Activated CD4-positive, alpha-beta T cell treated with anti-CD3 and anti-CD28 coated beads, Interleukin-2, amount 50 U/mL, for 48 hours (primary cell): ENCODE data around the gene DAAM2.
A peak's percentile ranks its signal among the peaks of the same experiment; 100 is the strongest.

Experiments
- DNase-seq, 2 experiments: peaks; one replicate each; pipeline ENCODE4 v3.0.0-alpha.2; 2020

DAAM2 gene

DNA sequence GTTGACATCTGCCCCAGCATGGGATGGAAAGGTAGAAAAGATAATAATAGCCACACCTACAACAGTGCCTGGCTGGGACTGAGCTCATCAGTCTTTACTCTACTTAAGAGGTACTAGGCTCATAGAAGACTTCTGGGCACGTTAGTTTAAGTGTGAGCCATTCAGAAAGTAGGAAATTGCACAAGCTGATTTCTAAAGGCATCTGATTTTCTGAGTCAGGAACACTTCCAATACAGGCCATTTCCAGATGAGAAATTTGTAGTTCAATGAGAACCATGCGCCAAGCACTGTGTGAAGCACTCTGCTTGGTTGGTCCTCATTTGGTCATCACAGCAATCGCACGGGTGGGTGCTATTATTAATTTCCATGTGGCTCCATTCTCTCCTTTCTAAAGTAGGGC lies 99.8 kb downstream of the DAAM2 start:
- no peak for DNase-seq

- peak; percentile 27 to 42 for DNase-seq
Observed at GRCh38 chr6:39892490-39893129, 100.4 kb downstream of the DAAM2 start.

GRCh38 chr6:39893286-39893685 lies 101.1 kb downstream of the DAAM2 start:
- no peak for DNase-seq

GRCh38 chr6:39896701-39897100 lies 104.5 kb downstream of the DAAM2 start:
- no peak for DNase-seq

DNA sequence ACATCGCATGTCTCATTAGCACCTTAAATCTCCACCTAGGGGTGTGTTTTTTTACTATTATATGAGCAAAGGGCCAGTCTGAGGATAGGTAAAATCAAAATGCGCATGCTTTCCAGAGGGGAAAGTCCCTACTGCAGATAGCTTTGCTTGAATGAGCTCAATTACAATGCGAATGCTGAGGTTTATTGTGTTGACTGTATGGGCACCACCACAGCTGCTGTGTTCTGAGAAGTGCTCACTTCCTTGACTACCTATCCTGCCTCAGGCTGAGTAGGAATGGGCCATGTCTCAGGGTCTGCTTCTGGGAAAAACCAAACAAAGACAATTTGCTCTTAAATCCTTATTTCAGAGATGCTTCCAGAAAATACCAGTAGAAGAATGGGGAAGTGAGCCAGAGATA lies 105.5 kb downstream of the DAAM2 start:
- no peak for DNase-seq

GRCh38 chr6:39898625-39899024 lies 106.4 kb downstream of the DAAM2 start:
- no peak for DNase-seq

DNA sequence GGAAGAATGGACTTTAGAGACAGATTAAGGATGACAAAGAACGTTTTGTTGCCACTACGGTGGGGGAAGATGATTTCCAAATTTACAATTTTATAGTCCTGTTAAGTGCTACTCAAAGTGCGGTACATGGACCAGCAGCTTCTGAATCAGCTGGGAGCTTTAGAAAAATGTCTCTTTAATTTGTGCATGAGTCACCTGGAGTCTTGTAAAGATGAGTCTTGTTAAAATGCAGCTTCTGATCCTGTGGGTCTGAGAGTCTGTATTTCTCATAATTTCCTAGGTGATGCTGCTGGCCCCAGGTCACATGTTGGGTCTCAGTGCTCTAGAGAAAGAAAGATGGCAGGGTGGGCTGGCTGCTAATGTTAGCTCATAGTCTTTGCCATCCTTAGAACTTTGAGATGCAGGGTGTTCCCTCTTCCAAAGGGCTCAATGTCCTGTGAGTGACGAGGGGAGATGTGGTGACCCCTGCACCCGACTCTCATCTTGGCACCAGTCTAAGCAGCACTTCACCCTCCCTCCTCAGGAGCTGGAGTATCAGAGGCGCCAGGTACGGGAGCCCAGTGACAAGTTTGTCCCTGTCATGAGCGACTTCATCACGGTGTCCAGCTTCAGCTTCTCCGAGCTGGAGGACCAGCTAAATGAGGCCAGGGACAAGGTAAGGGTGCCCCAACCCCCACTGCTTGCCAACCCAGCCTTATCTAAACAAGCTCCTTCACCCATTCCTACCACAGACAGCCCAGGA lies 107.5 kb downstream of the DAAM2 start:
- no peak for DNase-seq

DNA sequence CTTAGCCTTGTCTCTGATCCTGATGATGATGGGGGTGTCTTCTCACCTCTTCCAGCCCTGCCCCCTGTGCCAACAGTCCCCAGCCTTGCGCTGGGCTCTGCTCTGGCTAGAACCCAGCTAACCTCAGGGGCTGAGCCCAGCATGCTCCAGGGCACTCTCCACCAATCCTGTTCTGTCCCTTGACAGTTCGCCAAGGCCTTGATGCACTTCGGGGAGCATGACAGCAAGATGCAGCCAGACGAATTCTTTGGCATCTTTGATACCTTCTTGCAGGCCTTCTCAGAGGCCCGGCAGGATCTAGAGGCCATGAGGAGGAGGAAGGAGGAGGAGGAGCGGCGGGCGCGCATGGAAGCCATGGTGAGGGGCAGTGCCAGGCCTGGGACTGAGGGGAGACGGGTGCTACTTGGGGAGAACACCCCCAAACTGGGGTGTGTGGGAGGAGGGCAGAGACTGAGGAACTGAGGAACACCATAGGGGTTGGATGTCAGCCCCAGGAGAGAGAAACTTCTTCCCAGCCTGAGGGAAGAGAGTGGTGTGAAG lies 109.0 kb downstream of the DAAM2 start:
- no peak for DNase-seq

- DNase-seq: no peak
Observed at GRCh38 chr6:39901670-39902069, 109.5 kb downstream of the DAAM2 start.

- no peak for DNase-seq
Observed at GRCh38 chr6:39902136-39902535, 110.0 kb downstream of the DAAM2 start.

- no peak for DNase-seq
Observed at GRCh38 chr6:39902786-39903465, 110.8 kb downstream of the DAAM2 start.

DNA sequence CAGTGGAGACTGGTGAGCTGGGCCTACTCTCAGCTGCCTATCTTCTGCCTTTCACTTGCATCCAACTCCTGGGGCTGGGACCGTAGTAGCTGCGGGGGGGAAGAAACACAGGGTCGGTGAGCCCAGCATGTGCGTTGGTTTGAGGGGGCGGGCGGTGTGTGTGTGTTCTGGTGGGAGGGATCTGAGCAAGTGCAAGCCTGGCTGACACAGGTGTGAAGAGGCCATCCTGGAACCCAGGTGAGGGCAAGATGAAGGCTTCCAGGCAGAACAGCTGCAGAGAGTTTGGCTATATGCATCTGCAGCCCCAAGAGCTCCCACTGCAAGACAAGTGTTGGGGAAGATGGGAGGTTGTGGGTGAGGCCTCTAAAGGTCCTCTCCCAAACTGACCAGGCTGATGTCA lies 111.5 kb downstream of the DAAM2 start:
- DNase-seq: no peak

GRCh38 chr6:39904946-39905639 lies 112.9 kb downstream of the DAAM2 start:
- DNase-seq: no peak

GRCh38 chr6:39905640-39905975 lies 113.4 kb downstream of the DAAM2 start:
- no peak for DNase-seq

GRCh38 chr6:39906318-39906761 lies 114.2 kb downstream of the DAAM2 start:
- no peak for DNase-seq

- no peak for DNase-seq
Observed at GRCh38 chr6:39907871-39908575, 115.8 kb downstream of the DAAM2 start.

DNA sequence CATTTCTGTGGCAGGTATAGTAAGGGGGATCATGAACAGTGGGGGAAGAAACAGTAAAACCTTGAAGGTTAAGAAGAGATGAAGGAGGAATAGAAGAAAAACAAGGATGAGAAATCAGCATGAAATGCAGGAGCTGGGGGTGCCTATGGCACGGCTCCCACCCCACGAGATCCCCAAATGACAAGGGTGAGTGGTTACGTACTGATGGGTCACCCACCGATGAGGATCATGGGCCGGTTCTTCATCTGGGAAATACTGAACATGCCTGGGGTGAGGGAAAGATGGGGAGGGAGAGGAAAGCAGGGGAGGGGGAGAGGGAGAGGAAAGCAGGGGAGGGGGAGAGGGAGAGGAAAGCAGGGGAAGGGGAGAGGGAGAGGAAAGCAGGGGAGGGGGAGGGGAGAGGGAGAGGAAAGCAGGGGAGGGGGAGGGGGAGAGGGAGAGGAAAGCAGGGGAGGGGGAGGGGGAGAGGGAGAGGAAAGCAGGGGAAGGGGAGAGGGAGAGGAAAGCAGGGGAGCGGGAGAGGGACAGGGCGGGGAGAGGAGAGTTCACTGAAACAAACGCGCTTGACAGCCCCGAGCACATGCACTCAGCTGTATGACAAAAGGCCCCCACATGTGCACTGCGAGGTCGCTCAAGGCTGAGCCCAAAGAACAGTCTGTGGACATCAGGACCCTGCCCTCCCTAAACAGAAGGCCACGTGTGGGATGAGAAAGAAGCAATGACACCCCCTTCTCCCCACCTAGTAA lies 116.8 kb downstream of the DAAM2 start:
- DNase-seq: no peak

DNA sequence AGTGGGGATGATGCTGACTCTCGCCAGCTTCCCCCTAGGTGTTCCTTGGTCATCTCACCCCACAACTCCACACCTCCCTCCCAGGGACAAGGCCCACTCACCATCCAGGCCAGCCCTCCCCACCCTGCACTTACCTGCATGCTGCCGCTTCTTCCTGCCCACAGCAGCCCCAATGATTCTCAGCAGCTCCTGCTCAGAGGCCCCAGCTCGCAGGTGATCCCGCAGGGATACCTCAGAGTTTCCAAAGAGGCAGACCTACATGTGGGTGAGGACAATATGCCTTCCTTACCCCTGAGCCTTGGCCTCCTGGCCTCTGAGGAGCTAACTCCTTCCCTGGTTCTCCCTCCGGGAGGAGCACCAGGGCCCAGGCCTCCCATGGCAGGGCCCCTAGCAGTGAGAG lies 117.5 kb downstream of the DAAM2 start:
- DNase-seq: no peak

DNA sequence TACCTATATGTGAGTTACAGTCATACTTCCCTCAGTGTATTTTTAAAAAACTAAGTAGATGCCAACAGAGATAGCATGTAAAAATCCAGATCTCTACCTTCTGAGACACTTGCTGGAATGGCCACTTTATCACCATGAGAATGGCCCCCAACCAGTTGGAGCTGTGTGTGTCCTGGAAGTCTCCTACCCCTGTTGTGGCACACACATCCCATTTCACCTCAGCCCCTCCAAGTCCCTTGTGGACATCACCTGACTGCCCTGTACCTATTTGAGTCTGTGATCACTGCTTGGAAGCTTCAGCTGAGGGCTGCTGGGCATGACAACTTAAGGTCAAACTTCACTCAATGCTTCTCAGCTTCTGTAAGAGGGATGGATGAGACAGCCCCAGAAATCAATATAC lies 118.0 kb downstream of the DAAM2 start:
- no peak for DNase-seq

DNA sequence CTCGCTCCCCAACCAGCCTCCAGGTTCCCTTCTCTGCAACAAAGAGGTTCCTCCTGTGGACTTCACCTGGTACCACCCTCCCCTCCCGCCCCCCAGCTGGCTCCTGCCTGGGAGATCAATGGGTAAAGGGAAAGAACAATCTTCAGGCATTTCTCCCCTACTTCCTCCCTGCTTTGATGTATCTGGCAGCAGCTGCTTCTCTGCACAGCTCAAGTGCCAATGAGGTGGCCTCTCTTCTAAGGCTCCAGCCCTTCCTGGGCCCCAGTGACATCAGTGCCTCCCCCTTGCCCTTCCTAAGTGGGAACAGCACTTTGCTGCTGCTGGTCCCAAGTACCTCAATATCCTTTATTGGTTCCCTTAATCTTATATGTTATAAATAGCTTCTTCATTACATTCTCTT lies 118.6 kb downstream of the DAAM2 start:
- DNase-seq: no peak

DNA sequence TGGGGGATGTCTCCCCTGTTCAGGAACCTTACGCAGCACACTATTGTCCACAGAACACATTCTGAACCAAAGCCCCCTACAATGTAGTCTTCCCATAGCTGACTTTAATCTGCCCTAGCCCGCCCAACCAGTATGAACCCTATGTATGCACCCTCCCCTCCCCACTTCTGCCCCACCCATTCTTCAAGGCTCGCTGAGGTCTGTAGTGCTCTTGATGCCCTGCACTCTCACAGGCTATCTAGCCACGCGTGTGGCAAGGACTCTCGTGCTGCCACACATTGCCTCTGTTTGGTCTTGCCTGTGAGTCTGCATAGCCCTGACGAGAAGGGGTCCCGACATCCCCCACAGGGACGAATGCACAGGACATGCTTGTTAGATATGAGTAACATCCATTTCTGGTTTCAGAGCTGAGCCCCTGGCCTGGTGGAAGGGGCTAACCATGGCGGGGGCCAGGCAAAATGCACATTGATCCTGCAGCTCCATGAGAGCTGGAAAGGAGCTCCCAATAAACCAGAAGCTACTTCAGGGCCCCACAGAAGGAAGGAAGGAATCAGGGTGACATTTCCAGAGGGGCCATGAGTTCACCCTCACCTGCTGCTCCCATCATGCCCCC lies 119.4 kb downstream of the DAAM2 start:
- no peak for DNase-seq
